GM21619 (cell line): Measurements from ENCODE around the gene ERICH4.
"Not testable (repeated sequence)": the region's sequence is repeated elsewhere in the genome, so short reads cannot be mapped to it uniquely, and the experiment has no call there.

Experiments
- ATAC-seq: cut with Tn5 transposase; IDR thresholded peaks from one replicate; pipeline ENCODE4 v1.9.1; 2021; ENCODE audit not compliant: unreplicated experiment

ERICH4 gene

GRCh38 chr19:41434450-41434849, 8.5 kb upstream of the ERICH4 start:
- no peak for ATAC-seq

DNA sequence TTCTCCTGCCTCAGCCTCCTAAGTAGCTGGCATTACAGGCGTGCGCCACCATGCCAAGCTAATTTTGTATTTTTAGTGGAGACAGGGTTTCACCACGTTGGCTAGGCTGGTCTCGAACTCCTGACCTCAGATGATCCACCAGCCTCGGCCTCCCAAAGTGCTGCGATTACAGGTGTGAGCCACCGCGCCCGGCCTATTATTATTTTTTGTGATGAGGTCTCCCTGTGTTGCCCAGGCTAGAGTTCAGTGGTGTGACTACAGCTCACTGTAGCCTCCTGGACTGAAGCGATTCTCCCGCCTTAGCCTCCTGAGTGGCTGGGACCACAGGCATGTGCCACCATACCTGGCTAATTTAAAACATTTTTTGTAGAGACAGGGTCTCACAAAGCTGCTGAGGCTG, 7.6 kb upstream of the ERICH4 start:
- not testable (repeated sequence) for ATAC-seq

GRCh38 chr19:41435936-41436673, 6.9 kb upstream of the ERICH4 start:
- ATAC-seq = no peak

- ATAC-seq = no peak
Measured at GRCh38 chr19:41436674-41436951, 6.3 kb upstream of the ERICH4 start.

- ATAC-seq = no peak
Measured at GRCh38 chr19:41437944-41438574, 4.9 kb upstream of the ERICH4 start.

DNA sequence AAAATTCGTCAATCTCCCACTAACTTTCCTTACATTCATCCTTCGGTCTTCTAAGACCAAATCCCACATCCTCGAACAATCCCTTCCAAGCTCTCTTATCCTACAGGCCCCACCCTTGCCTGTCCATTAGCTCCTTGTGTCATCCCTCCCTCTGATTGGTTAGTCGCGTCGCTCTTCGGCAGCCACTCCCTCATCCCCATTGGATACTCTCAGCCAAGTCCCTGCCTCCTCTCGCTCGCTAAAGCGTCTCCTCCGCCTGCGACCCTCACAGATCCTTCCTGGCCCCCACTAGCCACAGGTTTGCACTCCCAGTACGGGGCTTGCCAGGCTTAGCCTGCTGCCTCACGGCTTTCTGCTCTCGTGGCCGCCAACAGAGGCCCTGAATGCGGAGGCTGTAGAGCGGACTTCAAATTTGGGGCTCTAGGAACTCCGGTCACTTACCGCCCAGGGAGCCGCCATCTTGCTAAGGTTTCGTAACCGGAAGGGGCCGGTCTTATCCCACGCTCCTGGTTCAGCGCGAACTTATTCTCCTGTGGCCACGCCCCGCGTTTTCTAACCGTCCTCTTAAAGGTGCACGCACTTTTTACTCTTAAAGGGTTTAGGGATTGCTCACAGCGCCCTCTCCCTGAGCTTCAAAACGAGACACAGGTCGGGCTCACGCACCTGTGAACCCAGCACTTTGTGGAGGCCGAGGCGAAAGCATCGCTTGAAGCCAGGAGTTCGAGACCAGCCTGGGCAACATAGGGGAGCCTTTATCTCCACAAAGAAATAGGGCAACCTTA, 3.3 kb upstream of the ERICH4 start, which contains the start of gene DMAC2:
Gene DMAC2 (minus strand): TSS at position 472 of the 782 bp plus-strand sequence. CDS start 13 bp downstream, at position 459.
- ATAC-seq = peak; percentile 88

DNA sequence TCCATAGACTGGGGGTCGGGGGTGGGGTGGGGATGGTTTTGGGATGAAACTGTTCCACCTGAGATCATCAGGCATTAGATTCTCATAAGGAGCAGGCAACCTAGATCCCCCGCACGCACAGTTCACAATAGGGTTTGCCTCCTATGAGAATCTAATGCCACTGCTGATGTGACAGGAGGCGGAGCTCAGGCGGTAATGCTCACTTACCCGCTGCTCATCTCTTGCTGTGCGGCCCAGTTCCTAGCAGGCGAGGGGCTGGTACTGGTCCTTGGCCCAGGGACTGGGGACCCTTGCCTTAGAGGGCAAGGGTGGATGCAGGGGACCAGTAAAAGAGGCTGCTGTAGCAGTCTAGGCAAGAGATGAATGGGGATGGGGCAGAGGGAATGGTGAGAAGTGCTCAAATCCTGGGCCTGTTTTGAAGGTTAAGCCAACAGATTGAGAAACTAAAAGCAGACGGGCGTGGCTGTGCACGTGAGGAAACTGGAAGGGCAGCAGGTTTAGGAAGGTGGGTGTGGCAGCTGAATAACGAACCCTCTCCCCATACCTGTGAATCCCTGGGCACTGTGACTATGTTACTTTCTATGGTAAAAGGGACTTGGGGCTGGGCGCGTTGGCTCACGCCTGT, 1.5 kb upstream of the ERICH4 start:
- ATAC-seq = no peak

- no peak for ATAC-seq
Measured at GRCh38 chr19:41443813-41444455, 978 bp downstream of the ERICH4 start.

- no peak for ATAC-seq
Measured at GRCh38 chr19:41445575-41445974, 2.6 kb downstream of the ERICH4 start.

GRCh38 chr19:41447732-41448332, 4.9 kb downstream of the ERICH4 start:
- no peak for ATAC-seq

GRCh38 chr19:41449079-41449864, 6.3 kb downstream of the ERICH4 start:
- no peak for ATAC-seq

DNA sequence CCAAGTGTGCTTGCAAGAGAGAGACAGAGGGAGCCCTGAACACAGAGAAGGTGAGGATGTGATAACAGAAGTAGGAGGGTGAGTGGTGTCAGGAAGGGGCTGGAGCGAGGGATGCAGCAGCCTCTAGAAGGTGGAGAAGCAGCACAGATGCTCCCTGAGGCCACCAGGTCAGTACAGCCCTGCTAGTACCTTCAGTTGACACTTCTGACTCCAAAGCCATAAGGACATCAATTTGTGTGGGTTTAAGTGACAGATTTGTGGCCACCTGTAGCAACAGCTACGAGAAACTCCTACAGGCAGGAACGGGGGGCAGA, 6.9 kb downstream of the ERICH4 start:
- ATAC-seq = no peak

GRCh38 chr19:41452584-41453275, 9.8 kb downstream of the ERICH4 start:
- no peak for ATAC-seq

GRCh38 chr19:41455936-41456335, 13.0 kb downstream of the ERICH4 start:
- no peak for ATAC-seq

DNA sequence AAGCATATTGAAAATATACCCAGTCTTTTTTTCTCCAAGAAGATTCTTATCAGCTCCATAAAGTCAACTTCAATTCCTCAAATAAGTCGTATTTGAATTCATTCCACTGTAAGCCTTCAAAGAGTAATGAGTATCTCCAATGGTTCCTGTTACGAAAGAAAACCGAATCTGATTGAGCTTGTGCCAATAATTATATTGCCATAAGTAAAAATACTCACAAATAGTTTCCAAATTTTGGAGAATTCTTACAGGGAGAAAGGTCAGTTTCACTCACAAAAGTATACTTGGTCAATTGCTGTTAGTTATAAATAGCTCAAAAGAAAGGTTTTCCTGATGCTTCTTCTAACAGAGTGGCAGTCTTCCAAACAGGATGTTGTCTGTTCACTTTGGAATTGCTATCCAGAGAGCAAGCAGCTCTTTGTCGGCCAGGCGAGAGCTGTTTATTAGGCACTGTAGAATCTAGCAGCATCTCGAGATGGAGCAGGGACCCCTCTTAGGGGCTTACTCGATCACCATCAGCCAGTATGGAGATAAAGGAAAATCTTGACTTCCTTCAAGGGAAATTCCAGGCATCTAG, 13.5 kb downstream of the ERICH4 start:
- ATAC-seq = no peak

DNA sequence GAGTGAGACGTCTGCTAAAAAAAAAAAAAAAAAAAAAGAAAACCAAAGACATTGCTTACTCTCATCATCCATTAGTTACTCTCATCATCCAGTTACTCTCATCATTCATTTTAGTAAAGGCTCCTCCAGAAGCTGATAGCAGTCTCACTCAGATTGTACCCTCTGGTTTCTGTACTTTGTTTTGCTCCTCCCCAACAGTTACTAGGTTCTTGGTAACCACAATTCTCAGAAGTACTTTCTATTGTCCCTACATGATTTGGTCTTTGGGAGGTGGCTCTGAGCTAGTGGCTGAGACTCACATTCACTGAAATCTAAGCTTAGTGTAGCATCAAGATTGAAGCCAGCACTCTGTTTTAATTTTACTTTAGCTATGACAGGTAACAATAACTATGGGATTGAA, 14.3 kb downstream of the ERICH4 start:
- peak; percentile 58 for ATAC-seq

- ATAC-seq = no peak
Measured at GRCh38 chr19:41462497-41462896, 19.5 kb downstream of the ERICH4 start.

DNA sequence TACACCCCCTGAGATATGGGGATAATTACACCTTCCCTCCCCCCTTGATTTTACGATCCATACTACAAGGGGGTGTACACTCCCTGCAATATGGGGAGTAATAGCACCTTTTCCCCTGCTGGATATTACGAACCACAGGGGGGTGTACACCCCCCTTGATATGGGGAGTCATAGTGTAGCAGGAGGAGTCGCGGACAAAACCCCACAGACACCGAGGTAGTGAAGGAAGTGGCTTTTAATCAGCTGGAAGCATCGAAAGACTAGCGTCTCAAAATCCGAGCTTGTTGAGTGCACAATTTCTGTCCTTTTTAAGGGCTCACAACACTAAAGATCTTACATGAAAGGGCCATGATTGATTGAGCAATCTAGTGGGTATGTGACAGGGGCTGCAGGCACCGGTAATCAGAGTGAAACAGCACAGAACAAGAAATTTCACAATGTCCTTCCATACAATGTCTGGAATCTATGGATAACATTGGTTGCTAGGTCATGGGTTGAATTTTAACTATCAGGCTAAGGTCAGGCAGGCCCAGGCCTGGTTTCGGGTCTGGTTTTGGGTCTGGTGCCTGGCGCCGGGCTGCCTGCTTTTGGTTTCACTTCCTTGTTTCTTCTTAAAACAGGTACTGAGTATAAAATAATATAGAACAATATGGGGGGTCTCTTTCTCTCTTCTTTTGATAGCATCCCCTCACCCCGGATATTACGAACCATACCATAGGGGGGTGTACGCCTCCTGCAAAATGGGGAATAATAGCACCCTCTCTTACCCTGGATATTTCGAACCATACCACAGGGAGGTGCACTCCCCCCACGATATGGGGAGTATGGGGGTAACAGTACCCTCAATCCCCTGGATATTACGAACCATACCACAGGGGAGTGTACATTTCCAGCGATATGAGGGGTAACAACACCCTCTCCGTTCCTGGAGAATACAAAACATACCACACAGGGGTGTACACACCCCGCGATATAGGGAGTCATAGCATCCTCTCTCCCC, 20.6 kb downstream of the ERICH4 start:
- ATAC-seq = not testable (repeated sequence)
